Prostate gland (tissue), 2 donors: ENCODE data around the gene BTG3.

Source experiments
- POLR2A ChIP-seq: fragments of 450-650 bp; IDR thresholded peaks from one replicate; pipeline ENCODE4 v1.6.1; 2016; ENCODE audit warnings: antibody characterized with exemption, mild to moderate bottlenecking
- TF ChIP-seq, protein P1 (sequence below), 4 experiments: fragments of 200-600 bp in 2 of 4; fragments of 450-650 bp in 2 of 4; sonication (generic) in 2 of 4; IDR thresholded peaks; 1 replicate in 3 of 4; 2 replicates in 1 of 4; pipeline ENCODE4 v1.5.1; 2016 to 2019; ENCODE audit warnings: antibody characterized with exemption in 4 of 4, mild to moderate bottlenecking in 2 of 4, moderate library complexity in 2 of 4

DNA sequence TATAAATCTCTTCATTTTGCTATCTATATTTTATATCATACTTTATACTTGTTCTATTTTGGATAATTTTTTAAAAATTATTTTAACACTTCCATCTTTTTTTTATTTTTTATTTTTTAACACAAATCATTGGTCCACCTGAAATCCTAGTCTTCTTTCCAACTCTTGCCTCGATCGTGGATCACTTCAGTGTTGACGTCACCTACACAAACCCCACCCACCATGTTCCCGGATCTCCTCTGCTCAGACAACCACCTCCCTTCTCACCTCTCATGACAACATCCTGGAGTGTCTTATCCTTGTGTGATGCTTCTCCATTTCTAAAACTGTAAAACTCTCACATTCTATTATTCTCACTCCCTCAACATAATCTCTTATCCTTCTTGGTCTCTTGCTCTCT, 34.1 kb upstream of the BTG3 start:
- TF ChIP-seq, protein P1, sequence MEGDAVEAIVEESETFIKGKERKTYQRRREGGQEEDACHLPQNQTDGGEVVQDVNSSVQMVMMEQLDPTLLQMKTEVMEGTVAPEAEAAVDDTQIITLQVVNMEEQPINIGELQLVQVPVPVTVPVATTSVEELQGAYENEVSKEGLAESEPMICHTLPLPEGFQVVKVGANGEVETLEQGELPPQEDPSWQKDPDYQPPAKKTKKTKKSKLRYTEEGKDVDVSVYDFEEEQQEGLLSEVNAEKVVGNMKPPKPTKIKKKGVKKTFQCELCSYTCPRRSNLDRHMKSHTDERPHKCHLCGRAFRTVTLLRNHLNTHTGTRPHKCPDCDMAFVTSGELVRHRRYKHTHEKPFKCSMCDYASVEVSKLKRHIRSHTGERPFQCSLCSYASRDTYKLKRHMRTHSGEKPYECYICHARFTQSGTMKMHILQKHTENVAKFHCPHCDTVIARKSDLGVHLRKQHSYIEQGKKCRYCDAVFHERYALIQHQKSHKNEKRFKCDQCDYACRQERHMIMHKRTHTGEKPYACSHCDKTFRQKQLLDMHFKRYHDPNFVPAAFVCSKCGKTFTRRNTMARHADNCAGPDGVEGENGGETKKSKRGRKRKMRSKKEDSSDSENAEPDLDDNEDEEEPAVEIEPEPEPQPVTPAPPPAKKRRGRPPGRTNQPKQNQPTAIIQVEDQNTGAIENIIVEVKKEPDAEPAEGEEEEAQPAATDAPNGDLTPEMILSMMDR (IDR thresholded peaks at IDR 0.05), result no peak
- TF ChIP-seq POLR2A, result no peak
